ENCODE measurements around the gene DTX4.

DTX4 gene

DNA sequence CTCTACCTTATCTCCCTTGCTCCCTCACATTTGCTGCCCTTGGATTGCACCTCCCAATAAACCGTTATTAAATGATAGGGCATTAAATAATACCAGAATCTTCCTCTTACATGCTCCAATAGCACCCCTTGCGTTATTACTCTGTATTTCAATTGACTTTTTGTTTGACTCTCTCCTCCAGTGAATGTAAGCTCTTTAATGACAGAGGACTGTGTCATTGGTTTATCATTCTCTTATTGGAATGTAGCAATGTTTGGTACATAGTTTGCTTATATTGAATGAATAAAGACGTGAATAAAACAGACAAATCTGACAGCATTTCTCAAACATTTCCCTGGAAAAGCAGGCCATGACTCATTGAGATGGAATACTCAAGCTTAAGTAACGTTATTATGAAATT is 49.5 kb downstream of the DTX4 start:
- no peak for DNase-seq

DNA sequence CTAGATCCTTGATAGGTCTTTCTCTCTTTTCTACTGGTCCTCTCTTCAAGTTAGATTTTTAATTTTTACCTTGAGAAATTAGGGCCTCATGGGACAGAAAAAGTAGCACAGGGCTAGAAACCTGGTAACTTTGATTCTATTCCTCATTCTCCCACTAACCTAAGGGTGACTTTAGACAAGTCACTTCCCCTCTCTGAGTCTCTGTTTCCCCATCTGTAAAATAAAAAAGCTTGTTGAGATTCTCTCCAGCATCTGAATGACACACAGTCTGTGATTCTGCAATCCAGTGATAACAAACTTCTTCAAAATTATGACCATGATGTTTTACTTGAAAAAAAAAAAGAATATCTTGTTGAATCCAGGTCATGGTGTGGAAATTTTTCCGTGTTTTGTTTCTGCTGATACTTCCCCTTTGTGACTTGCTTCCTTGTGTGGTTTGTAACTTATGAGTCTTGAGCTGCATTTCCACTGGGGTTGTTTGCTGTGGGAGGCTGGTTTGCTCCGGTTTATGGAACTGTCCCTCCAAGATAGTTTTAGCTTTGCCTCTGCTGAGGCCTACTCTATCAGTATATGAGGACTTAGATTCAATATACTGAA is 50.6 kb downstream of the DTX4 start:
- no peak for DNase-seq

DNA sequence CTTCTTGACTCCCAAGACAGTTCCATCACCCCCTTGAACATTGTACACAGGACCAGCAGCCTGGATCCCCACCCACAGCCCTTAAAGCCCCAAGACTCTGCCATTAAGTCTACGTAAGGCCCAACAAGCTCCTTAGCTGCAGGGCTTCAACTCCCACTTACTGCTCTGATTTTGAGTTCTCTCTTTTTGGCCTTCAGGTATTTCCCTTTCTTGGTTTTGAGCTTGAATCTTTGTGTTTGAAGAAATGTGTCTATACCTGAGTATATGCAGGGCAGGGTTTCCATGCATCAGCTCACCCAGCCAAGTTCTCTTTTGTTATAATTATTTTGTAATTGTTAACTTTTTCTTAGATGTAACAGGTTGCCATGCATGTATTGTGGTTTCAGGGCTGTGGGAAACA is 51.2 kb downstream of the DTX4 start:
- DNase-seq, result no peak

DNA sequence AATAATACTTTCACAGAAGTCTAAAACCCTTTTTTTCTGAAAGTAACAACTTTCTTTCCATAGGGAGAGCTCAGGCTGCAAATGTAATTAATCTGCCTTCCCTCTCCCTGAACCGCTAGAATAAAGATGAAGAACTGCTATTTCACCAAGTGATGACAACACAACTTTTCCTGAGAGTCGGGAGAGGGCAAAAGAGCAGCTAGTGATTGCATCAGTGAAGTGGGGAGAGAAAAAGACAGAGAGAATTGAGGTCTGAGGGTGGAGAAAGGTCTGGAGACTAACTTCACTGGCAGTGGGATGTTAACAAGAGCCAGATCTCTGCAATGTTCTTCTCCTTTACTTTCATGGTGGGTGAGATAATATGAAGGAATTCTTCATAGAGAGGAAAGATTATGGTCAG is 51.7 kb downstream of the DTX4 start:
- DNase-seq, result no peak

DNA sequence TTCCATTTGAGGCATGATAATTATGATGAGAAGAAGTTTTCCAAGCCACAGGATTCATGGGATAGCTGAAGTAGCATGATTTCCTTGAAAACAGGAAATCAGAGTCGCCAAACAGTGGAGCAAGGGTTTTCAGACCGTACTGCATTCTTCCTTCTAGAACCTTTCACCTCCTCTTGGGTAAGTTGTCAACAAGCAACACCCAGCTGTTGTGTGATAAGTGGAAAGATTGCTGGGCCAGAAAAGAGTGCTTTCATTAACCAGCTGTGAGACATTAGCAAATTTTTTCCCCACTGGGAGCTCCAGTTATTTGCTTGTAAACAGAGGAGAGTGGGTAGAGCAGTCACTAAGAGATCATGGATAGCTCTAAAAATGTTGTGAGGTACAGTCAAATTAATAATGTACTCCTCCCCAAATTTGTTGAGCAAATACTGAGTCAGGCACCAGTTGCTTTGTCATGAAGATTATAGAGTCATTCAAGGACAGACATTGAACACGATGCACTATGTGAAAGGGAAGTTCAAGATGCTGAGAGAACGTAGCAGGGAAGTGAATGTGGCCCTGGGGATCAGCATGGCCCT is 52.5 kb downstream of the DTX4 start:
- DNase-seq, result no peak

DNA sequence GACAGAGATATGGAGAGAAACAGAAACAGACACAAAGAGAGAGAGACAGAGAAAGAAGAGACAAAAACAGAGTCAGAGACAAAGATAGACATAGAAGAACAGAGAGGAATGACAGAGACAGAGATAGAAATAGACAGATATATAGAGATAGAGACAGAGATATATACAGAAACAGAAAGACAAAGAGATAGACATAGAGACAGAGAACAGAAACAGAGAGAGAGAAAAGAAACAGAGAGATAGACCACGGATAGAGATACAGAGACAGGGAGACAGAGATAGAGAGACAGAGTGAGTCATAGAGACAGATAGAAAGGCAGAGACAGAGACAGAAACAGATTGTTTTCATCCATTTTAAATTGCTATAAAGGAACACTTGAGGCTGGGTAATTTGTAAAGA is 53.1 kb downstream of the DTX4 start:
- no peak for DNase-seq

DNA sequence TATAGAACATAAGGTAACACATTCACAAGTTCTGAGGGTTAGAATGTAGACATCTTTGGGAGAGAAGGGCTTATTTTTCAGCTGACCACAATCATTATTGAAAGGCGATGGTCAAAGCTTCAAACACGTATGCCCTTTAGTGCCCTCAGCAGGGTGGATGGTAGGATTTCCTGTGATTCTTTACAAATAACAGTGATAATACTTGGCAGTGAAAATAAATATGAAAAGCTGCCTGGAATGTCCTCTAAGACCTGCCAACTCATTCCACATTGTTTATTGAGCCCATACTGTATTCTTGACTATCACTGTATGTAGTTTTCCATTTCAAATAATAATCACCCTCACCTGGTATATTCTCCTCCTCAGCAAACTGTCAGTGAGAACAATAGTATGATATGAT is 54.5 kb downstream of the DTX4 start:
- no peak for DNase-seq

DNA sequence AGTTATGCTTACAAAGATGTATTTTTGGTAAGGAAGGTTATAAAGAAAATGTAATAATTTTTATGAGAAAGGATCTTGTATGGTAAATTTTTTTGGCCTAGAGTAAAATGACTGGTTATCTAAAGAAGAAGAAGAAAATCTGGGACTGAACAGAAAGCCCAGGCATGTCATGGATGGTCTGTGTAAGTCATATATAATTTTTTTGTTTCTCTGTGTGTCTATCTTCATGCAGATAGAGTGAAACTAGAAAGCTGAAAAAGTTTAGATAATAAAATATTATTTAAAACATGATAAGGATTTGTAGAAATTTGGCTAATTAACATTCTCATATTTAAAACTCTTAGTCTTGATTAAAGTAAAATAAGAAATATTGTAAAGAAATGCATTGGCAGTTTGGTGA is 68.4 kb downstream of the DTX4 start:
- DNase-seq, result no peak

DNA sequence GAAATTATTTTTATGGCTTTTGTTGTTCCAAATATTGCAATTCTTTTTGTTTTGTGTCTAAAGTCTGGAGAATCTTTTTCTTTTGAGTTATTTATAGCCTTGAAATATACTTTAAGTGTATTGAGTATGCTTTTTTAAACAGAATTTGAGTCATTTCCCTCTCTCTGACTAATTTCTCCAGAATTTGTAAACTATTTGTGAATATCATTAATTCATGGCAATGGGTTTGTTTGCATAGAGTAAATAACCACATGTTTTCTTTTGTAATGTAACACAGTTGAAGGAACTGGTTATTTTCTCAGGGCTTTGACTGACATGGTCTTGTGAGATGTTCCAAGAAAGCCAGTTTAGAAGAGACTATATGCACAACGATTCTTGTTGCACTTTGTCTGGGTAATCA is 71.7 kb downstream of the DTX4 start:
- no peak for DNase-seq

DNA sequence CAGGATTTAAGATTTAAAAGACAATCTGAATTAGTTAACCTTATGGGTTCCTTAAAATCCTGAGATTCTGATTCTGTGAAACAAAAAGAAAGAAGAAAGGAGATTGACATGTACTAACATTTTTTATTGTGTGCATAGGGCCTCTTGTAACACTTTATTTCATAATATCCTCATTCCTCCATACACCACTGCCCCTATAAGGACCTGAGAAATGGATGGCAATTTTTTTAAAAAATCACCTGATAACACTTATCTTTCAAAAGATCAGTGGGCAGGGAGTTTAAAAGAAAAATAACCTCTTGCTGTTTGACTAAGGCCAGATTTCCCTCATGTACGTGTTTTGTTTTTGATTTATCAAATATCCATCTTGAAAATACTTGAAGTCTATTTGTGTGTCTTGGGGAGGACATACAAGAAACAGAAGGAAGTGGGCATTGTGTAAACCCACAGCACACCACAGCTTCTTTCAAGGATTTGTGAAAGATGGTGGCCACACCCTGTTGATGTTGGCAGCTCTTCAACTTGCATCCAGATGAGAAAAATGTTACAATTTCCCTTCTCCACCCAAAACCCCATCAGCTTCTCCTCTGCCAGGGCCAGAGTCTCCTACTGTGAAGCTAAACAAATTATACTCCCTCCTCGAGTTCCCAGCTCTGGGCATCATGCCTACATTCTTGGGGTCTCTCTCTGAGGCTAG is 75.7 kb downstream of the DTX4 start:
- no peak for DNase-seq

DNA sequence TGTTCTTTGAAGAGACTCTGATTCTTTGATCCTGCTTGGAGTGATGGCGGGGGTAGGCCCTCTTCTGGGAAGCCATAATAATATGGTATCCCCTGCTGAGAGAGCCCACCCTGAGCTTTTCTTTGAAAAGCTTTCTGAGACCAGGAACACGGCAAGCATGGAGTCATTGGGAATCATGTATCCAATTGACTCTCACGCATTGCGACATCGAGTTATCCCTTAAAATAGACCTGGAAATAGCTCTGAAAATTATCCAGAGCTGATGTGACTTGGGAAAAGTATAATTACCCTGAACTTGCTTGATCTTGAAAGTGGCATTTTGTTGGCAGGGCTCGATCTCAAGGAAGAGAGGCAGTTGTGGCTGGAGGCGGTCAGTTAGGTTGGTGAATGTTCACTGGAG is 77.6 kb downstream of the DTX4 start:
- DNase-seq, result no peak

DNA sequence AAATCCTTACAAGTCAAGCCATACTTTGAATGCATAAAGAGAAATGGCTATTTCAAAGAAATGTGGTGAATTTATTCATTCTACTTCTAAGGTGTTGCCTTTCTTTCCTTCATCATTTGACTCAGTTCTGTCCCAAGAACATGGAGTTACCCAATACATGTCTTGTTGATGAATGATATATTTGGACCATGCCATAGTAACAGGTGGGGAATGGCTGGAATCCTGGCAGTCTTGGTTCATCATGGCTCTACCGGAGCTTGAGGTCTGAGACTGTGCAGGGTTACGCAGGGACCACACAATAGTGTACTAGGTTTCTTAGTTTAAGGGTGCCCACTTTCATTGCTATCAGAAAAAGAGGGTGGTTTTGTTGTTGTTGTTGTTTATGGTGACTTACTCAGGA is 81.1 kb downstream of the DTX4 start:
- DNase-seq, result no peak

DNA sequence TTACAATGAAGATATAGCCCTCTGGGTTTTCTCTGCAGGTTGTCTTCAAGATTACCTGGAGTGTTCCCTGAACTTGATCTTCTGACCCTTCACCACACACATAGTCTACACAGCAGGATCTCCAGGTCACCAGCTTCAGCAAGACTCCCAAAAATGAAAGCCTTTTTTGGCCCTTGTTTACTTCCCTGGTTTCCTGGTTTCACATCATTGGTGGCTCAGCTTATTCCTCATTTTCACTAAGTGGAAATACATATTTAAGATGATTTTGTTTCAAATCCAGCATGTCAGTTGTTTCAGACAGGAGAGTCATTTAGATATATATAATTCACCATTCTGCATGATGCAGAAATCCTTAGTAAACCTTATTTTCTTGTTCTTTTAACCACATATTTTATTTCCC is 82.4 kb downstream of the DTX4 start:
- DNase-seq, result no peak

DNA sequence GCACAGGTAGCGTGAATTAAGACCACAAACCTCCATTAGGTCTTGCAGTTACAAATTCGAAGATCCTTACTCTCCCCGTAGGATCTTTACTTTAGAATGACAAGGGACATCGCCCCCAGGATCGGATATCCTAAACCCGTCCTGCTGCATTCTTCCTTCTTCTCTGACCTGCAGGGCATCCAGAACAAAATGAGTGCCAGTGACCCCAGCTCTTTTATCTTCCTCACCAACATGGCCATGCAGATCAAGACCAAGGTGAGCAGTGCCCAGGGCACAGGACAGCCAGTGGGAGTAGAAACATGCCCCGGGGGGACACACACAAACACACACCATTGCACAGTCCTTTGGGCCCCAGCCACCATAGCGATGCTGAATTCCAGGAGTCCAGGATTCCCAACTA is 83.3 kb downstream of the DTX4 start:
- DNase-seq, result no peak

All from NCI-H2227 treated with DMSO at 0.1 percent for 48 hours (cell line).